ACC112 (cell line): ENCODE results near the gene SCAPER.
"Not testable (repeated sequence)": the region's sequence is repeated elsewhere in the genome, so short reads cannot be mapped to it uniquely, and the experiment has no call there.

Source experiments
- H2AFZ ChIP-seq: fragments of 200-600 bp; sonication (generic); one replicate; pipeline ENCODE4 v1.6.0; 2017; ENCODE audit warnings: antibody characterized with exemption, low read length; ENCODE audit not compliant: unreplicated experiment
- H3K27ac ChIP-seq: fragments of 200-600 bp; sonication (generic); 2 replicates; pipeline ENCODE4 v1.5.1; 2014; ENCODE audit warnings: low read depth, mild to moderate bottlenecking, antibody characterized with exemption, low read length, moderate library complexity
- H3K27me3 ChIP-seq: fragments of 200-600 bp; sonication (generic); 2 replicates; pipeline ENCODE4 v1.6.1; 2014; ENCODE audit warnings: mild to moderate bottlenecking, antibody characterized with exemption, low read length, moderate library complexity, mixed read lengths; ENCODE audit not compliant: insufficient read depth
- H3K36me3 ChIP-seq: fragments of 200-600 bp; sonication (generic); 2 replicates; pipeline ENCODE4 v1.6.1; 2016; ENCODE audit warnings: mild to moderate bottlenecking, antibody characterized with exemption, low read length, moderate library complexity, mixed read lengths; ENCODE audit not compliant: insufficient read depth
- H3K4me1 ChIP-seq: fragments of 200-600 bp; sonication (generic); one replicate; pipeline ENCODE4 v1.6.1; 2016; ENCODE audit warnings: low read length, mixed read lengths; ENCODE audit not compliant: insufficient read depth, unreplicated experiment, control insufficient read depth
- H3K4me3 ChIP-seq: fragments of 200-600 bp; sonication (generic); 2 replicates; pipeline ENCODE4 v1.5.1; 2014; ENCODE audit warnings: mild to moderate bottlenecking, low read depth, low read length
- H3K79me2 ChIP-seq: fragments of 200-600 bp; sonication (generic); one replicate; pipeline ENCODE4 v1.6.0; 2016; ENCODE audit warnings: low read length; ENCODE audit not compliant: control insufficient read depth, unreplicated experiment, insufficient read depth

Gene SCAPER

GRCh38 chr15:76863123-76863522, 42.0 kb downstream of the SCAPER start:
- Histone ChIP-seq H3K4me1 (no peaks in the 10 kb centered on the region), H3K4me3 (no peak overlapping the region), H3K27me3 (no peaks in the 10 kb centered on the region), H2AFZ (no peak overlapping the region), H3K36me3 (no peaks in the 10 kb centered on the region), H3K79me2 (peaks cover 3% of the 10 kb centered on the region), H3K27ac (no peak overlapping the region)

DNA sequence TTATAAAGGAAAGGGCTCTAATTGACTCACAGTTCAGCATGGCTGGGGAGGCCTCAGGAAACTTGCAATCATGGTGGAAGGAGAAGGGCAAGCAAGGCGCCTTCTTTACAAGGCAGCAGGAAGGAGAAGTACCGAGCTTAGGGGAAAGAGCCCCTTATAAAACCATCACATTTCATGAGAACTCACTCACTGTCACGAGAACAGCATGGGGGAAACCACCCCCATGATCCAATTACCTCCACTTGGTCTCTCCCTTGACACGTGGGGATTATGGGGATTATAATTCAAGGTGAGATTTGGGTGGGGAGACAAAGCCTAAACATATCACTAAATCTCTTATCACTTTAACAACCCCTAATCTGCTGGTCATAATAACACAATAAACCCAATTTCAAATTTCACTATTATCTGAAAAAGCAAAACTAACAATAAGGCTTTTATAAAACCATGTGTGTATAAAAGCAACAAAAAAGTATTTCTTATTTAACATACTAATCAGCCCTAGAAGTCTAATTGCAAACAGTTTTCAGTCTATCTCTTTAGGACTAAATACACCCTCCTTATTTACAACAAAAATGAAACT, 43.2 kb downstream of the SCAPER start:
- no peak overlapping the region for H3K27ac ChIP-seq

GRCh38 chr15:76860201-76860600, 44.9 kb downstream of the SCAPER start:
- no peaks in the 10 kb centered on the region for H3K4me1 ChIP-seq
- H3K36me3 ChIP-seq = peaks cover 3% of the 10 kb centered on the region; the same call in 1 of the 2 replicates
- H3K27me3 ChIP-seq = no peaks in the 10 kb centered on the region
- no peak overlapping the region for H3K4me3 ChIP-seq
- H3K27ac ChIP-seq = no peak overlapping the region
- no peak overlapping the region for H2AFZ ChIP-seq
- no peaks in the 10 kb centered on the region for H3K79me2 ChIP-seq

More for the DNA sequence above, 43.2 kb downstream of the SCAPER start:
- Histone ChIP-seq H3K36me3 (no peaks in the 10 kb centered on the region), H3K4me3 (no peak overlapping the region), H3K27me3 (no peaks in the 10 kb centered on the region), H3K79me2 (peaks cover under 1% of the 10 kb centered on the region), H2AFZ (no peak overlapping the region), H3K4me1 (no peaks in the 10 kb centered on the region)

DNA sequence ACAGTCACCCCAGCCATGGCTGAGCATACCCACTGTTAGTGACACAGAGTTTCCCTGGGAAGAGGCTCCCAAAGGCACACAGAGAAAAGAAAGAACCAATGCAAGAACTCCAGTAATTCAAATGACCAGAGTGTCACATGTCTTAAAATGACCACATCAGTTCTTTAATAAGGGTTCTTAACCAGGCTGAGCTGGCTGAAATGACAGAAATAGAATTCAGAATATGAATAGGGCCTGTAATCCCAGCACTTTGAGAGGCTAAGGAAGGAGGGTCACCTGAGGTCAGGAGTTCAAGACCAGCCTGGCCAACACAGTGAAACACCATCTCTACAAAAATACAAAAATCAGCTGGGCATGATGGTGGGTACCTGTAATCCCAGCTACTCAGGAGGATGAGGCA, 54.8 kb downstream of the SCAPER start:
- not testable (repeated sequence) for H3K4me1 ChIP-seq, H3K27ac ChIP-seq, H3K27me3 ChIP-seq, H3K4me3 ChIP-seq, H2AFZ ChIP-seq, H3K79me2 ChIP-seq
- H3K36me3 ChIP-seq = peaks cover 23% of the 10 kb centered on the region

DNA sequence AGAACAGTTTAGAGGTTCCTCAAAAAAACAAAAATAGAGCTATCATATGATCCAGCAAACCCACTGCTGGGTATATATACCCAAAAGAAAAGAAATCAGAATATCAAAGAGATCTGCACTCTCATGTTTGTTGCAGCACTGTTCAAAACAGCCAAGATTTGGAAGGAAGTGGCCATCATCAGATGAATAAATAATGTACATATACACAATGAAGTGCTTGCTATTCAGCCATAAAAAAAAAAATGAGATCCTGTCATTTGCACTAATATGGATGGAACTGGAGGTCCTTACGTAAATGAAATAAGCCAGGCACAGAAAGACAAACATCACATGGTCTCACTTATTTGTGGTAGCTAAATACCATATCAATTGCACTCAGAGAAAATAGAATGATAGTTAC, 58.4 kb downstream of the SCAPER start:
- H3K79me2 ChIP-seq = no peaks in the 10 kb centered on the region
- H3K4me3 ChIP-seq = no peak overlapping the region
- H3K27me3 ChIP-seq = no peaks in the 10 kb centered on the region
- H3K4me1 ChIP-seq = peaks cover 12% of the 10 kb centered on the region
- no peak overlapping the region for H3K27ac ChIP-seq
- H3K36me3 ChIP-seq = 0 out of 2 replicates have a peak, but pooled peaks cover 4% of the 10 kb centered on the region
- H2AFZ ChIP-seq = no peak overlapping the region

- Histone ChIP-seq H3K27ac (no peak overlapping the region), H3K27me3 (no peaks in the 10 kb centered on the region), H3K36me3 (no peaks in the 10 kb centered on the region), H3K79me2 (no peaks in the 10 kb centered on the region), H3K4me3 (no peak overlapping the region), H3K4me1 (peaks cover 12% of the 10 kb centered on the region), H2AFZ (no peak overlapping the region)
These were observed 61.0 kb downstream of the SCAPER start for GRCh38 chr15:76844096-76844495.

DNA sequence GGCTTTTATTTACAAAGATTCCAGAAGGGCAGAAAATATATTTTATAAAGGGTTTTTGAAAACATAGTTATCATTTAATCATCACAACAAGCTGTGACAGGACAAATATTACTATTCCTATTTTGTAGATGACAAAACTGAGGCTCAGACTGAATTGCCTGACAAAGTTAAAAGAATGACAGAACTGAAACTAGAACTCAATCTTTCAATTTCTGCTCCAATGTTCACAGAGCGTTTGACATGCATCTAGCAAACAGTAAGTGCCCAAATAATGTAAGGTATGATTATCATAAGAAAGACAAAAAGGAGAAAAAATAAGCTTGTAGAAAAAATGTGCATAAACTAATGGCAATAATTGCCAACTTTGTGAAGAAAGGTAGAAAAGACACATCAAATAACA, 61.9 kb downstream of the SCAPER start:
- no peak overlapping the region for H3K4me3 ChIP-seq
- H3K36me3 ChIP-seq = no peaks in the 10 kb centered on the region
- no peaks in the 10 kb centered on the region for H3K79me2 ChIP-seq
- H3K27ac ChIP-seq = no peak overlapping the region
- H2AFZ ChIP-seq = no peak overlapping the region
- no peaks in the 10 kb centered on the region for H3K27me3 ChIP-seq
- H3K4me1 ChIP-seq = peaks cover 12% of the 10 kb centered on the region

- Histone ChIP-seq H3K79me2 (no peaks in the 10 kb centered on the region), H3K4me1 (peaks cover 12% of the 10 kb centered on the region), H3K4me3 (no peak overlapping the region), H2AFZ (no peak overlapping the region), H3K27me3 (no peaks in the 10 kb centered on the region), H3K27ac (no peak overlapping the region), H3K36me3 (no peaks in the 10 kb centered on the region)
These were observed 64.2 kb downstream of the SCAPER start for GRCh38 chr15:76840830-76841460.

GRCh38 chr15:76839173-76839572, 66.0 kb downstream of the SCAPER start:
- 0 out of 2 replicates have a peak, but pooled peaks cover under 1% of the 10 kb centered on the region for H3K36me3 ChIP-seq
- no peaks in the 10 kb centered on the region for H3K27me3 ChIP-seq
- no peak overlapping the region for H2AFZ ChIP-seq
- no peak overlapping the region for H3K27ac ChIP-seq
- no peak overlapping the region for H3K4me3 ChIP-seq
- H3K79me2 ChIP-seq = peaks cover 4% of the 10 kb centered on the region
- H3K4me1 ChIP-seq = peaks cover 7% of the 10 kb centered on the region

- no peaks in the 10 kb centered on the region for H3K27me3 ChIP-seq
- H3K4me3 ChIP-seq = no peak overlapping the region
- H2AFZ ChIP-seq = no peak overlapping the region
- no peak overlapping the region for H3K27ac ChIP-seq
- H3K36me3 ChIP-seq = 0 out of 2 replicates have a peak, but pooled peaks cover 9% of the 10 kb centered on the region
- no peaks in the 10 kb centered on the region for H3K4me1 ChIP-seq
- H3K79me2 ChIP-seq = peaks cover 7% of the 10 kb centered on the region
These were observed 67.7 kb downstream of the SCAPER start for GRCh38 chr15:76837474-76837873.

GRCh38 chr15:76829939-76830338, 75.2 kb downstream of the SCAPER start:
- H3K36me3 ChIP-seq = 0 out of 2 replicates have a peak, but pooled peaks cover 9% of the 10 kb centered on the region
- H3K79me2 ChIP-seq = peaks cover 11% of the 10 kb centered on the region
- H3K4me1 ChIP-seq = no peaks in the 10 kb centered on the region

More at GRCh38 chr15:76829939-76830338, 75.2 kb downstream of the SCAPER start:
- no peak overlapping the region for H3K27ac ChIP-seq
- no peaks in the 10 kb centered on the region for H3K27me3 ChIP-seq
- H2AFZ ChIP-seq = no peak overlapping the region
- no peak overlapping the region for H3K4me3 ChIP-seq
